GM23248 (cell line): ENCODE measurements around the gene PEAK1.

Experiments
- EZH2 ChIP-seq: fragments of 200-600 bp; sonication (generic); IDR thresholded peaks from 2 replicates; pipeline ENCODE4 v1.6.1; 2018; ENCODE audit warnings: antibody characterized with exemption, mild to moderate bottlenecking; ENCODE audit not compliant: insufficient read depth, poor library complexity, severe bottlenecking
- EZH2phosphoT487 ChIP-seq: fragments of 200-600 bp; sonication (generic); IDR thresholded peaks from 2 replicates; pipeline ENCODE4 v1.6.1; 2018; ENCODE audit warnings: antibody characterized with exemption, moderate library complexity, mild to moderate bottlenecking, low read depth; ENCODE audit not compliant: insufficient read depth

DNA sequence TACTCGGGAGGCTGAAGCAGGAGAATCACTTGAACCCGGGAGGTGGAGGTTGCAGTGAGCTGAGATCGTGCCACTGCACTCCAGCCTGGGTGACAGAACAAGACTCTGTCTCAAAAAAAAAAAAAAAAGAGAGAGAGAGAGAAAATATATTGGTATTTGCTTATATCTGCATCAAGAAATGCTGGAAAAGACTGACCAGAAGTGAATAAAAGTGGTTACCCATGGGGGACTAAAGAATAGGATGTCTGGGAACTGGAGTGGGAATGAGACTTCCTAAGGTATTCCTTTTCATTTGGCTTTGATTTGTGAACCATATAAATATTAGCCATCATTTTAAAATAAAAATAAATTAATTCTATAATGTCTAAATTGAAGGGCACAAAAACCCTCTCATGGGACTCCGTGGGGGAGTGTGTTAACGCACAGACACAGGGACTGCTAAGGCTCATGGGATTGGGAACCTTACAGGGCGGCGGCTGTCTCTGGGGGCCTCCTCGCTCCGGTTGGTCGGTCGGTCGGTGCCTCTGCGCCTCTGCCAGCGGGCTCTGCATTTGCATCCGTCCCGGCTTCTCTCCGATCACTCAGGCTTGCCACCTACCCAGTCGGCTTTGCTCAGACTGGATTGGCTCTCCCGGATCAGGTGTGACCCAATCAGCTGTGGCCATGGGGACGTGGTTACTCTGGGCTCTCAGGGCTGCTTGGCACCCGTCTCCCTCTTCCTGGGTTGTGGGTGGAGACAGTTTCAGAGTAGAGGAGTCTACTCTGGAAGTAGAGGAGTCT lies 336.3 kb downstream of the PEAK1 start:
- no peak for TF ChIP-seq EZH2
- TF ChIP-seq EZH2phosphoT487 = no peak
